HepG2 (cell line): ENCODE measurements around the gene NSUN2. TPM values are rescaled to one million over a fixed set of nuclear protein-coding genes. Genes with fewer than 3 reads are reported as not detected.

ENCODE experiments used
- ASH2L ChIP-seq: fragments of 300-600, 200-600 bp; sonication (generic); IDR thresholded peaks from 2 replicates; pipeline ENCODE4 v1.7.0; 2017; ENCODE audit warnings: low read depth, mild to moderate bottlenecking, moderate library complexity, mixed read lengths, low read length; ENCODE audit not compliant: insufficient read length
- ATF3 ChIP-seq: sonication (generic); formaldehyde crosslinking; IDR thresholded peaks from 2 replicates; pipeline ENCODE4 v1.4.0; 2020; ENCODE audit warnings: missing genetic modification reagents
- ATRX ChIP-seq: sonication (generic); formaldehyde crosslinking; IDR thresholded peaks from 2 replicates; pipeline ENCODE4 v1.4.0; 2020; ENCODE audit warnings: missing genetic modification reagents, borderline replicate concordance
- CENPBD1 ChIP-seq: sonication (generic); formaldehyde crosslinking; IDR thresholded peaks from 2 replicates; pipeline ENCODE4 v1.8.0; 2022; ENCODE audit warnings: missing genetic modification reagents, low read depth, mild to moderate bottlenecking, borderline replicate concordance
- KAT7 ChIP-seq: IDR thresholded peaks from 2 replicates; pipeline ENCODE4 v1.6.1; 2018; ENCODE audit warnings: borderline replicate concordance, missing compliant biosample characterization
- MAF1 ChIP-seq: sonication (generic); formaldehyde crosslinking; IDR thresholded peaks from 2 replicates; pipeline ENCODE4 v1.5.0; 2020; ENCODE audit warnings: missing genetic modification reagents, borderline replicate concordance
- MZF1 ChIP-seq: sonication (generic); formaldehyde crosslinking; IDR thresholded peaks from 2 replicates; pipeline ENCODE4 v1.8.1; 2023; ENCODE audit warnings: mild to moderate bottlenecking, missing genetic modification reagents, borderline replicate concordance
- PHF8 ChIP-seq: sonication (generic); formaldehyde crosslinking; IDR thresholded peaks from 2 replicates; pipeline ENCODE4 v1.5.0; 2020; ENCODE audit warnings: missing genetic modification reagents
- RXRB ChIP-seq: IDR thresholded peaks from 2 replicates; pipeline ENCODE4 v1.6.1; 2016; ENCODE audit warnings: borderline replicate concordance, missing genetic modification reagents, missing compliant biosample characterization
- SRF ChIP-seq: IDR thresholded peaks from 2 replicates; pipeline ENCODE4 v1.6.1; 2011; ENCODE audit warnings: mild to moderate bottlenecking, low read depth, low read length, moderate library complexity
- TMF1 ChIP-seq: sonication (generic); formaldehyde crosslinking; IDR thresholded peaks from 2 replicates; pipeline ENCODE4 v1.8.1; 2022; ENCODE audit warnings: low read depth, missing genetic modification reagents
- YEATS4 ChIP-seq: sonication (generic); formaldehyde crosslinking; IDR thresholded peaks from 2 replicates; pipeline ENCODE4 v1.4.0; 2020; ENCODE audit warnings: missing genetic modification reagents, borderline replicate concordance
- ZFP41 ChIP-seq: sonication (generic); formaldehyde crosslinking; IDR thresholded peaks from 2 replicates; pipeline ENCODE4 v1.4.0; 2020; ENCODE audit warnings: mild to moderate bottlenecking, missing genetic modification reagents, borderline replicate concordance
- ZFY ChIP-seq: sonication (generic); formaldehyde crosslinking; IDR thresholded peaks from 2 replicates; pipeline ENCODE4 v1.4.0; 2020; ENCODE audit warnings: missing genetic modification reagents
- ZNF124 ChIP-seq: sonication (generic); formaldehyde crosslinking; IDR thresholded peaks from 2 replicates; pipeline ENCODE4 v1.4.0; 2020; ENCODE audit warnings: missing genetic modification reagents
- ZNF253 ChIP-seq: sonication (generic); formaldehyde crosslinking; IDR thresholded peaks from 2 replicates; pipeline ENCODE4 v1.8.0; 2022; ENCODE audit warnings: mild to moderate bottlenecking, missing genetic modification reagents, borderline replicate concordance
- ZNF263 ChIP-seq: sonication (generic); formaldehyde crosslinking; IDR thresholded peaks from 2 replicates; pipeline ENCODE4 v1.4.0; 2020; ENCODE audit warnings: missing genetic modification reagents
- ZNF605 ChIP-seq: sonication (generic); formaldehyde crosslinking; IDR thresholded peaks from 2 replicates; pipeline ENCODE4 v1.8.0; 2022; ENCODE audit warnings: mild to moderate bottlenecking, missing genetic modification reagents
- ZNF740 ChIP-seq: sonication (generic); formaldehyde crosslinking; IDR thresholded peaks from 2 replicates; pipeline ENCODE4 v1.4.0; 2020; ENCODE audit warnings: missing genetic modification reagents
- ZNF777 ChIP-seq: sonication (generic); formaldehyde crosslinking; IDR thresholded peaks from 2 replicates; pipeline ENCODE4 v1.4.0; 2020; ENCODE audit warnings: missing genetic modification reagents
- ZNF792 ChIP-seq: IDR thresholded peaks from 2 replicates; pipeline ENCODE4 v1.6.1; 2016
- ZSCAN25 ChIP-seq: sonication (generic); formaldehyde crosslinking; IDR thresholded peaks from 2 replicates; pipeline ENCODE4 v1.8.0; 2022; ENCODE audit warnings: mild to moderate bottlenecking, missing genetic modification reagents
- polyA plus RNA-seq, 8 experiments: library from polyadenylated mRNA; depleted of rRNA in 3 of 8; stranded (reverse) in 7 of 8; unstranded in 1 of 8; fragments of >200 nt; fragmentation: Illumina TruSeq in 4 of 8; extraction: Trizol in 4 of 8; gene quantifications; 2 replicates each; pipeline versions ENCODE4 v1.2.1 to v1.2.3, GENCODE V29; 2011 to 2016; ENCODE audit warnings: low read depth in 4 of 8, missing spikeins in 1 of 8, mixed read lengths in 1 of 8; ENCODE audit not compliant: insufficient read depth in 1 of 8
- total RNA-seq, 5 experiments: library from RNA; depleted of rRNA; stranded (reverse); fragments of >200 nt; fragmentation: Illumina TruSeq; extraction: Trizol; gene quantifications; 2 replicates each; pipeline ENCODE4 v1.2.3, GENCODE V29; 2016; ENCODE audit warnings: low read depth in 1 of 5
- TF ChIP-seq, protein P1 (sequence below): sonication (generic); formaldehyde crosslinking; IDR thresholded peaks from 2 replicates; pipeline ENCODE4 v1.5.1; 2020; ENCODE audit warnings: missing genetic modification reagents, mild to moderate bottlenecking, borderline replicate concordance
- TF ChIP-seq, protein P2 (sequence below): sonication (generic); formaldehyde crosslinking; IDR thresholded peaks from 2 replicates; pipeline ENCODE4 v1.4.0; 2020; ENCODE audit warnings: missing genetic modification reagents
- TF ChIP-seq, protein P3 (sequence below): sonication (generic); formaldehyde crosslinking; IDR thresholded peaks from 2 replicates; pipeline ENCODE4 v1.5.0; 2020; ENCODE audit warnings: mild to moderate bottlenecking, missing genetic modification reagents, borderline replicate concordance

Gene NSUN2
- total and polyA plus RNA-seq, 2 of the 13 experiments (the other 11 are each of a cell fraction or from before 2014, with no cell fraction given): 51.7 to 69.1 TPM

DNA sequence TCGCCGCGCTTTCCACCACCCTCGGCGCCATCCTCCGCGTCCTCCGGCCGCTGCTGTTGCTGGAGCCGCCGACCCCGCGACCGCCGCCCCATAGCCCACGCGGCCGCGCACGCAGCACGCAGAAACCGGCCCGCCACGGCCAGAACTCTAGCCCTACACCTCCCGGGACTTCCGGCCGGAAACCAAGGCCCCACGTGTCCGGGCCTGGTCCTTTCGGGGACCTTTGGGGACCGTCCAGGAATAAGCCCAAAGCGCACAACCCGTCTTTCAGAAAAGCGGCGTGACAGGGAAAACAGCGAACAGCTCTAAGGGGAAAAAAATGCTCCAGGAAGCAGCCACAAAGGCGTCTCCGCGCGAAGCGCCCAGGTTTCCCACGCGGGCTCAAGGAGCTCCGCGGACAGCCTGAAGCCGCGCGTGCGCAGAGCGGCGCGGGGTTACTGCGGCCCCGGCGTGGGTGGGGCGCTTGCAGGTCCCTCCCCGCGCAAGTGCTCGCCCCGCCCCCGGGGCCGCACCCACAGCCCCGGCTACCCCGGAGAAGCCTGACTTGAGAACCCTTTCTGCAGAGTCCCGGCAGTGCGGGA is at the start of gene NSUN2, which contains the start of gene SRD5A1 (continued):
- TF ChIP-seq CENPBD1 (CRISPR knock-in tag): no peak
- TF ChIP-seq ZNF124: peak; percentile 26; the same call in 1 of the 2 replicates
- no peak for TF ChIP-seq ZNF263 (CRISPR knock-in tag)
- TF ChIP-seq ZNF253 (CRISPR knock-in tag): 0 out of 2 replicates have a peak, but pooled peaks have one; percentile 34
- TF ChIP-seq ATRX (CRISPR knock-in tag): no peak
- no peak for TF ChIP-seq ZFP41
- peak; percentile 28; the same call in 1 of the 2 replicates for TF ChIP-seq ZNF605 (CRISPR knock-in tag)
- TF ChIP-seq MAF1 (CRISPR knock-in tag): 0 out of 2 replicates have a peak, but pooled peaks have one; percentile 64
- TF ChIP-seq ZNF777: peak; percentile 37
- TF ChIP-seq RXRB (CRISPR knock-in tag): peak; percentile 9; the same call in 1 of the 2 replicates
- TF ChIP-seq, protein P1, sequence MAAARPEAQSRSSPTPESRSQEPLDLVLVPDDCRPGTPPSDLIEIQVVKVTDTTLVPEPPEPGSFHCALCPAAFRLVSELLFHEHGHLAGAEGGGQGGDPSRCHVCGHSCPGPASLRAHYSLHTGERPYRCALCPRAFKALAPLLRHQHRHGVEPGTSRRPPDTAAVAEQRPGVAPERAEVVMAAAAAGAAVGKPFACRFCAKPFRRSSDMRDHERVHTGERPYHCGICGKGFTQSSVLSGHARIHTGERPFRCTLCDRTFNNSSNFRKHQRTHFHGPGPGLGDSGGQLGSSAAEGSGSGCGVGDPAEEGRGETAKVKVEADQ (CRISPR knock-in tag): peak; percentile 84; the same call in 1 of the 2 replicates
- 0 out of 2 replicates have a peak, but pooled peaks have one; percentile 20 for TF ChIP-seq ZNF740 (CRISPR knock-in tag)
- no peak for TF ChIP-seq MZF1
- TF ChIP-seq ZFY (CRISPR knock-in tag): peak; percentile 94
- peak; percentile 83; the same call in 1 of the 2 replicates for TF ChIP-seq YEATS4 (CRISPR knock-in tag)
- peak; percentile 17; the same call in 1 of the 2 replicates for TF ChIP-seq ZSCAN25 (CRISPR knock-in tag)
- peak; percentile 54; the same call in 1 of the 2 replicates for TF ChIP-seq ATF3 (CRISPR knock-in tag)
- TF ChIP-seq ASH2L: peak; percentile 89
- TF ChIP-seq, protein P2, sequence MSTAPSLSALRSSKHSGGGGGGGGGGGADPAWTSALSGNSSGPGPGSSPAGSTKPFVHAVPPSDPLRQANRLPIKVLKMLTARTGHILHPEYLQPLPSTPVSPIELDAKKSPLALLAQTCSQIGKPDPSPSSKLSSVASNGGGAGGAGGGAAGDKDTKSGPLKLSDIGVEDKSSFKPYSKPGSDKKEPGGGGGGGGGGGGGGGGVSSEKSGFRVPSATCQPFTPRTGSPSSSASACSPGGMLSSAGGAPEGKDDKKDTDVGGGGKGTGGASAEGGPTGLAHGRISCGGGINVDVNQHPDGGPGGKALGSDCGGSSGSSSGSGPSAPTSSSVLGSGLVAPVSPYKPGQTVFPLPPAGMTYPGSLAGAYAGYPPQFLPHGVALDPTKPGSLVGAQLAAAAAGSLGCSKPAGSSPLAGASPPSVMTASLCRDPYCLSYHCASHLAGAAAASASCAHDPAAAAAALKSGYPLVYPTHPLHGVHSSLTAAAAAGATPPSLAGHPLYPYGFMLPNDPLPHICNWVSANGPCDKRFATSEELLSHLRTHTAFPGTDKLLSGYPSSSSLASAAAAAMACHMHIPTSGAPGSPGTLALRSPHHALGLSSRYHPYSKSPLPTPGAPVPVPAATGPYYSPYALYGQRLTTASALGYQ (CRISPR knock-in tag): peak; percentile 52
- peak; percentile 90 for TF ChIP-seq PHF8 (CRISPR knock-in tag)
- TF ChIP-seq SRF: no peak
- TF ChIP-seq, protein P3, sequence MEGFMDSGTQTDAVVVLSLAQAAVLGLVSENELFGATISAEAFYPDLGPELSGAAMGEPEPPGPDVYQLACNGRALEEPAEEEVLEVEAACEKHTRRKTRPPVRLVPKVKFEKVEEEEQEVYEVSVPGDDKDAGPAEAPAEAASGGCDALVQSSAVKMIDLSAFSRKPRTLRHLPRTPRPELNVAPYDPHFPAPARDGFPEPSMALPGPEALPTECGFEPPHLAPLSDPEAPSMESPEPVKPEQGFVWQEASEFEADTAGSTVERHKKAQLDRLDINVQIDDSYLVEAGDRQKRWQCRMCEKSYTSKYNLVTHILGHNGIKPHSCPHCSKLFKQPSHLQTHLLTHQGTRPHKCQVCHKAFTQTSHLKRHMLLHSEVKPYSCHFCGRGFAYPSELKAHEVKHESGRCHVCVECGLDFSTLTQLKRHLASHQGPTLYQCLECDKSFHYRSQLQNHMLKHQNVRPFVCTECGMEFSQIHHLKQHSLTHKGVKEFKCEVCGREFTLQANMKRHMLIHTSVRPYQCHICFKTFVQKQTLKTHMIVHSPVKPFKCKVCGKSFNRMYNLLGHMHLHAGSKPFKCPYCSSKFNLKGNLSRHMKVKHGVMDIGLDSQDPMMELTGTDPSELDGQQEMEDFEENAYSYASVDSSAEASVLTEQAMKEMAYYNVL (CRISPR knock-in tag): 0 out of 2 replicates have a peak, but pooled peaks have one; percentile 14
- peak; percentile 52; the same call in 1 of the 2 replicates for TF ChIP-seq TMF1 (CRISPR knock-in tag)
- TF ChIP-seq KAT7 (CRISPR knock-in tag): no peak
- 0 out of 2 replicates have a peak, but pooled peaks have one; percentile 14 for TF ChIP-seq ZNF792 (CRISPR knock-in tag)
